Esophagus squamous epithelium (tissue), 4 donors: ENCODE measurements around the gene CYP4F8.
"Not testable (repeated sequence)": the region's sequence is repeated elsewhere in the genome, so short reads cannot be mapped to it uniquely, and the experiment has no call there.

ENCODE experiments used
- POLR2A ChIP-seq, 4 donors: fragments of 450-650 bp; IDR thresholded peaks; one replicate each; pipeline ENCODE4 v1.6.1; 2017; ENCODE audit warnings: antibody characterized with exemption in 4 of 4, mild to moderate bottlenecking in 4 of 4, moderate library complexity in 3 of 4
- TF ChIP-seq, protein P1 (sequence below), 6 experiments: fragments of 450-650 bp in 4 of 6; fragments of 200-600 bp in 2 of 6; sonication (generic) in 2 of 6; IDR thresholded peaks; one replicate each; pipeline ENCODE4 v1.5.1; 2016 to 2019; ENCODE audit warnings: antibody characterized with exemption in 6 of 6, mild to moderate bottlenecking in 4 of 6, moderate library complexity in 4 of 6

DNA sequence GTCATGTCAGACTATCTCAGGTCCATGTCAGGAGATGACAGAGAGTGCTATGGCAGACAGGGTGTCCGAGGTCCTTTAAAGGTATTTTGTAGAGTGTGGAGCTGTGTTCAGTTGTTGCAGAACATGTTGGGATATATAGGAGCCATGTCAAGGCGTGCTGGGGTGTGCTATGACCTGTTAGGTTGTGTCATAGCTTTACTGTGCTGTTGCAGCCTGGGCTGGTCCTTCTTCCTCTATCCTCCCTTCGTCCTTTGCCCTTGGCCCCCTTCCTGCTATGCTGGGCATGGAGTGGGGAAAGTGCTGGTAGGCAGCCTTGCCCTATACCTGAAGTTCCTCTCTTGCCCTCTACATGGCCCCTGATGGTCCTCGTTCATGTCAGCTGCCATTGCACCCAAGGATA is 64.8 kb downstream of the CYP4F8 start:
- TF ChIP-seq, protein P1, sequence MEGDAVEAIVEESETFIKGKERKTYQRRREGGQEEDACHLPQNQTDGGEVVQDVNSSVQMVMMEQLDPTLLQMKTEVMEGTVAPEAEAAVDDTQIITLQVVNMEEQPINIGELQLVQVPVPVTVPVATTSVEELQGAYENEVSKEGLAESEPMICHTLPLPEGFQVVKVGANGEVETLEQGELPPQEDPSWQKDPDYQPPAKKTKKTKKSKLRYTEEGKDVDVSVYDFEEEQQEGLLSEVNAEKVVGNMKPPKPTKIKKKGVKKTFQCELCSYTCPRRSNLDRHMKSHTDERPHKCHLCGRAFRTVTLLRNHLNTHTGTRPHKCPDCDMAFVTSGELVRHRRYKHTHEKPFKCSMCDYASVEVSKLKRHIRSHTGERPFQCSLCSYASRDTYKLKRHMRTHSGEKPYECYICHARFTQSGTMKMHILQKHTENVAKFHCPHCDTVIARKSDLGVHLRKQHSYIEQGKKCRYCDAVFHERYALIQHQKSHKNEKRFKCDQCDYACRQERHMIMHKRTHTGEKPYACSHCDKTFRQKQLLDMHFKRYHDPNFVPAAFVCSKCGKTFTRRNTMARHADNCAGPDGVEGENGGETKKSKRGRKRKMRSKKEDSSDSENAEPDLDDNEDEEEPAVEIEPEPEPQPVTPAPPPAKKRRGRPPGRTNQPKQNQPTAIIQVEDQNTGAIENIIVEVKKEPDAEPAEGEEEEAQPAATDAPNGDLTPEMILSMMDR (IDR thresholded peaks at IDR 0.05) = not testable (repeated sequence)
- not testable (repeated sequence) for TF ChIP-seq POLR2A (IDR thresholded peaks at IDR 0.05)
